Measurements from ENCODE around the gene CMIP. TPM values are rescaled to one million over a fixed set of nuclear protein-coding genes. Genes with fewer than 3 reads are reported as not detected.

Gene CMIP
- total RNA-seq, 1 experiment from 2014 or later: 68.0 TPM

DNA sequence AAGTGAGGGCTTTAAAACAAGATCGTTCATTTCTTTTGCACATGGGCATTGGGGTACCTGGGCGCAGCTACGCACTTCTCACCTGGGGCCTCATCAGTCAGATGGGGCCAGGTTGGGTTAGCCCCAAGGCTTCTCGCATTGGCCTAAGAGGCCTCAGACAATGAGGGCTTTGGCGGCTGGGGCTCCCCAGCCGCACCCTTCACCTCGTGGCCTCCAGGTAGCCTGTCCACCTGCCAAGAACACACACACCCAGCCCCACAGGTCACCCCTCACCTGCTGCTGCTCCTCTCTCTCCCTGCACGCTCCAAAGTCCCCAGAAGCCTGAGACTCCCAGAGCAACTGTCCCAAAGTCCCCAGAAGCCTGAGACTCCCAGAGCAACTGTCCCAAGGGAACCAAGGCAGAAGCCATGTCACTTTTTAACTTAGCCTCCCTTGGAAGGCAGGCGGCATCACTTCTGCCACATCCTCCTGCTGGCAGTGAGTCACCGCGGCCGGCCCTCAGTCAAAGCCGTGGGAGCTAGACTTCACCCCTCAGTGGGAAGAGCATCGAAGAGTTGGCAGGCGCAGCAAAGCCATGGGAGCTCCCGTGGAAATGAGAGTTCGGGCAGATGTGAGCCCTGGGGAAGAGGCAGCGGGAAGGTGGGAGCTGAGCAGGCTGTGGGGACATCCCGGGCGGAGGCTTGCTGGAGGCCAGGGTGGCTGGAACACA, 255.6 kb downstream of the CMIP start:
- Histone ChIP-seq H3K9me3 (no peaks in the 10 kb centered on the region), H3K4me3 (ENCODE audit: low read depth, low read length) (no peak overlapping the region), H3K36me3 (ENCODE audit: control insufficient read depth, insufficient read depth, low read length) (peaks cover 4% of the 10 kb centered on the region), H3K27me3 (replicated peaks; ENCODE audit: control insufficient read depth, insufficient read depth, low read length) (no peaks in the 10 kb centered on the region), H3K4me1 (no peaks in the 10 kb centered on the region)
- H3K4me3 Mint-ChIP-seq (ENCODE audit: unreplicated experiment): no peak overlapping the region
- H3K27ac Mint-ChIP-seq (ENCODE audit: unreplicated experiment): no peak overlapping the region
- POLR2A ChIA-PET: no interaction called here
- no peaks in the 10 kb centered on the region for H3K27me3 Mint-ChIP-seq (ENCODE audit: insufficient read depth, unreplicated experiment)
- CTCF ChIA-PET: interaction anchor here (0.5 kb wide), 1 partner anchor 16 kb away, joined by 5 read pairs; no protein-coding TSS in a partner anchor
- BruUV-seq (replicated peaks): no TSS peak
- peaks cover 45% of the 10 kb centered on the region for H3K36me3 Mint-ChIP-seq (ENCODE audit: insufficient read depth, unreplicated experiment)
- no peak for DNase-seq
- H3K9me3 Mint-ChIP-seq (ENCODE audit: unreplicated experiment): no peaks in the 10 kb centered on the region
- no peaks in the 10 kb centered on the region for H3K4me1 Mint-ChIP-seq (ENCODE audit: low read depth, unreplicated experiment)
- TF ChIP-seq CTCF (IDR thresholded peaks at IDR 0.05; ENCODE audit: insufficient read depth in 1 of 2, low read depth in 1 of 2, low read length in 1 of 2, severe bottlenecking in 1 of 2, unreplicated experiment in 1 of 2): no peak
- intact Hi-C loops (cut with micrococcal nuclease; ENCODE audit: unreplicated experiment): no loop called here

- intact Hi-C loops (cut with micrococcal nuclease; ENCODE audit: unreplicated experiment): no loop called here
- Histone ChIP-seq H3K4me3 (ENCODE audit: low read depth, low read length) (no peak overlapping the region), H3K9me3 (no peaks in the 10 kb centered on the region), H3K36me3 (ENCODE audit: control insufficient read depth, insufficient read depth, low read length) (peaks cover 4% of the 10 kb centered on the region), H3K27me3 (replicated peaks; ENCODE audit: control insufficient read depth, insufficient read depth, low read length) (no peaks in the 10 kb centered on the region), H3K4me1 (no peaks in the 10 kb centered on the region)
- Mint-ChIP-seq H3K27me3 (ENCODE audit: insufficient read depth, unreplicated experiment) (no peaks in the 10 kb centered on the region), H3K9me3 (ENCODE audit: unreplicated experiment) (no peaks in the 10 kb centered on the region), H3K4me3 (ENCODE audit: unreplicated experiment) (no peak overlapping the region), H3K27ac (ENCODE audit: unreplicated experiment) (no peak overlapping the region), H3K36me3 (ENCODE audit: insufficient read depth, unreplicated experiment) (peaks cover 45% of the 10 kb centered on the region), H3K4me1 (ENCODE audit: low read depth, unreplicated experiment) (no peaks in the 10 kb centered on the region)
- BruUV-seq (replicated peaks): no TSS peak
- TF ChIP-seq CTCF (IDR thresholded peaks at IDR 0.05; ENCODE audit: insufficient read depth in 1 of 2, low read depth in 1 of 2, low read length in 1 of 2, severe bottlenecking in 1 of 2, unreplicated experiment in 1 of 2): no peak
- ChIA-PET POLR2A (no interaction called here), CTCF (no interaction called here)
- DNase-seq: no peak
Observed at GRCh38 chr16:81700780-81701165, 256.2 kb downstream of the CMIP start.

DNA sequence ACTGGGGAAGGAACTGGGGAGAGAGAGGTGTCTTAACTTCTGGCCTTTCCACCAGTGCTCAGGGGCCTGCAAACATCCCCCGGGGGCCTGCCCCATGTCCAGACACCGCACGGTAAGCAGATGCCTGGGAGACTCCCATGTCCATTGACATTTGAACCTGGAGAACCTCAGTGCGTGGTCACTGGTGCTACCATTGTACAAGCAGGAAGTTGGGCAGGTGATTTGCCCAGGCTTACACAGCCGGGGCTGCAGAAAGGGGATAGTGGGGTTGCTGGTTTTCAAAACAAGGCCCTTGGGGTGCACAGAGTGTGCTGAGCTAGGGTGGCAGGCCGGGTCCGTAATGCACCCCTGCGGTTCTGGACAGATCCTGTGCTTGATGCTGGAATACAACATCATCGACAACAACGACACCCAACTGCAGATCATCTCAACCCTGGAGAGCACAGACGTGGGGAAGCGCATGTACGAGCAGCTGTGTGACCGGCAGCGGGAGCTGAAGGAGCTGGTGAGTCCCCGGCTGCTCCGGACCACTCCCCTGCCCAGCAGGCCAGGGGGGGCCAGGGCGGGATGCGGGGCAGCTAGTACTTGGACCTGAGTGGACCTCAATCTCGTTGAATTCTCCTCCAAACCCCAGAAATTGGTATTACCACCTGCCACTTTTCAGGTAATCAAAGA, 256.8 kb downstream of the CMIP start:
- Mint-ChIP-seq H3K27me3 (ENCODE audit: insufficient read depth, unreplicated experiment) (no peaks in the 10 kb centered on the region), H3K27ac (ENCODE audit: unreplicated experiment) (no peak overlapping the region), H3K4me1 (ENCODE audit: low read depth, unreplicated experiment) (no peaks in the 10 kb centered on the region), H3K4me3 (ENCODE audit: unreplicated experiment) (no peak overlapping the region), H3K9me3 (ENCODE audit: unreplicated experiment) (no peaks in the 10 kb centered on the region), H3K36me3 (ENCODE audit: insufficient read depth, unreplicated experiment) (peaks cover 49% of the 10 kb centered on the region)
- no peak overlapping the region for H3K4me3 ChIP-seq (ENCODE audit: low read depth, low read length)
- ChIA-PET POLR2A (no interaction called here), CTCF (no interaction called here)
- H3K9me3 ChIP-seq: no peaks in the 10 kb centered on the region
- no peaks in the 10 kb centered on the region for H3K27me3 ChIP-seq (replicated peaks; ENCODE audit: control insufficient read depth, insufficient read depth, low read length)
- DNase-seq: no peak
- TF ChIP-seq CTCF (IDR thresholded peaks at IDR 0.05; ENCODE audit: insufficient read depth in 1 of 2, low read depth in 1 of 2, low read length in 1 of 2, severe bottlenecking in 1 of 2, unreplicated experiment in 1 of 2): no peak
- peaks cover 4% of the 10 kb centered on the region for H3K36me3 ChIP-seq (ENCODE audit: control insufficient read depth, insufficient read depth, low read length)
- no peaks in the 10 kb centered on the region for H3K4me1 ChIP-seq
- BruUV-seq (replicated peaks): no TSS peak
- intact Hi-C loops (cut with micrococcal nuclease; ENCODE audit: unreplicated experiment): no loop called here
